ENCODE measurements around the gene PTPRK. TPM values are rescaled to one million over a fixed set of nuclear protein-coding genes. Genes with fewer than 3 reads are reported as not detected.

PTPRK gene
- total and polyA plus RNA-seq, 10 of the 15 experiments (the other 5 are each of a cell fraction or from before 2014, with no cell fraction given): 0.23 to 1.9 (median 0.55) TPM

DNA sequence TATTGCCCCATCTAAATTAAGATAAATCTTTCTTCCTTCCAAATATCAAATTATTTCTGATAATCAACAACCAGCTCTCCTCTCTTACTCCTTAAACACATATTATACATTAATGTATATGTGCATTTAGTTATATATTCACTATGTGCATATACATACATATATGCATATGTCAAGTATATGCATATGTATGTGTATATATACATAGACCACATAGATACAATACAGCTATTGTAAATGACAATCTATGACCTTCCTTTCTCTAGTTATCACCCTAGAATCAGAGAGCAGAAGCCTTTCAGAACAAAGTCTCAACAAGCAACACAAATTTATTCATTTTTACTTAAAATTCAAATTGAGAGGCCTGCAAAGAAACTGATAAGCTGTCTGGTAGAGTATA is 378.5 kb downstream of the PTPRK start (continued):
- TF ChIP-seq, protein P1, sequence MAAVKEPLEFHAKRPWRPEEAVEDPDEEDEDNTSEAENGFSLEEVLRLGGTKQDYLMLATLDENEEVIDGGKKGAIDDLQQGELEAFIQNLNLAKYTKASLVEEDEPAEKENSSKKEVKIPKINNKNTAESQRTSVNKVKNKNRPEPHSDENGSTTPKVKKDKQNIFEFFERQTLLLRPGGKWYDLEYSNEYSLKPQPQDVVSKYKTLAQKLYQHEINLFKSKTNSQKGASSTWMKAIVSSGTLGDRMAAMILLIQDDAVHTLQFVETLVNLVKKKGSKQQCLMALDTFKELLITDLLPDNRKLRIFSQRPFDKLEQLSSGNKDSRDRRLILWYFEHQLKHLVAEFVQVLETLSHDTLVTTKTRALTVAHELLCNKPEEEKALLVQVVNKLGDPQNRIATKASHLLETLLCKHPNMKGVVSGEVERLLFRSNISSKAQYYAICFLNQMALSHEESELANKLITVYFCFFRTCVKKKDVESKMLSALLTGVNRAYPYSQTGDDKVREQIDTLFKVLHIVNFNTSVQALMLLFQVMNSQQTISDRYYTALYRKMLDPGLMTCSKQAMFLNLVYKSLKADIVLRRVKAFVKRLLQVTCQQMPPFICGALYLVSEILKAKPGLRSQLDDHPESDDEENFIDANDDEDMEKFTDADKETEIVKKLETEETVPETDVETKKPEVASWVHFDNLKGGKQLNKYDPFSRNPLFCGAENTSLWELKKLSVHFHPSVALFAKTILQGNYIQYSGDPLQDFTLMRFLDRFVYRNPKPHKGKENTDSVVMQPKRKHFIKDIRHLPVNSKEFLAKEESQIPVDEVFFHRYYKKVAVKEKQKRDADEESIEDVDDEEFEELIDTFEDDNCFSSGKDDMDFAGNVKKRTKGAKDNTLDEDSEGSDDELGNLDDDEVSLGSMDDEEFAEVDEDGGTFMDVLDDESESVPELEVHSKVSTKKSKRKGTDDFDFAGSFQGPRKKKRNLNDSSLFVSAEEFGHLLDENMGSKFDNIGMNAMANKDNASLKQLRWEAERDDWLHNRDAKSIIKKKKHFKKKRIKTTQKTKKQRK (IDR thresholded peaks at IDR 0.05; ENCODE audit: low read depth, low read length): no peak
- TF ChIP-seq BHLHE40 (IDR thresholded peaks at IDR 0.05; ENCODE audit: borderline replicate concordance in 1 of 2, low read depth in 2 of 2, low read length in 1 of 2) (no peak), LARP7 (IDR thresholded peaks at IDR 0.05) (no peak), IKZF2 (IDR thresholded peaks at IDR 0.05) (no peak), ESRRA (IDR thresholded peaks at IDR 0.05; ENCODE audit: low read length) (no peak), RBBP5 (conservative IDR thresholded peaks at IDR 0.05) (no peak)

DNA sequence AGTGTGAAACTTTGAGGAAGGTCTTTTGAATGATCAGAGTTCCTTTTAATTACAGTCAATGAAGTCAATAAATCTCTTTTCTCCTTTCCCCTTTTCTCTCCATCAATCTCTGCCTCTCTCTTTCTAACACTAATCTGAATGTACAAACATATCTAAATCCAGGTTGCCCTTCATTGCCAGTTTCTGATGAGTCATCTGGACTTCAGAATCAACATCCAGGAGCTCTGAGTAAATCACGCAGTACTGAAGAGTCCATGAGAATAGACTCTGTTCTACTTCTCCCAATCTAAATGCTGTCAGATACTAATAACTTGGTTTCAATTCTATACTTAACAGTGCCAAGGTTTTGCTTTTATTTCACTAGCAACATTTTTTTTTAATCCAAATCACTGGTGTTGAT is 380.9 kb downstream of the PTPRK start:
- Histone ChIP-seq H3K79me2 (ENCODE audit: control insufficient read depth, insufficient read depth, low read length) (no peaks in the 10 kb centered on the region), H2AFZ (ENCODE audit: control insufficient read depth, low read depth, low read length) (no peak overlapping the region), H4K20me1 (ENCODE audit: control insufficient read depth, insufficient read depth) (no peaks in the 10 kb centered on the region), H3K9ac (ENCODE audit: control insufficient read depth, insufficient read depth, low read length) (no peak overlapping the region), H3K9me3 (replicated peaks; ENCODE audit: control insufficient read depth, insufficient read depth, low read length) (no peaks in the 10 kb centered on the region), H3K4me3 (no peak overlapping the region), H3K27me3 (replicated peaks in 1 of 2; ENCODE audit: control insufficient read depth in 2 of 2, insufficient read depth in 2 of 2, low read length in 1 of 2) (no peaks in the 10 kb centered on the region), H3K27ac (ENCODE audit: control insufficient read depth, insufficient read depth) (no peak overlapping the region), H3K36me3 (ENCODE audit: control insufficient read depth in 2 of 2, insufficient read depth in 2 of 2, low read length in 1 of 2) (no peaks in the 10 kb centered on the region), H3K4me2 (ENCODE audit: control insufficient read depth, insufficient read depth) (no peak overlapping the region), H3K4me1 (ENCODE audit: control insufficient read depth, insufficient read depth, low read length) (no peaks in the 10 kb centered on the region)
- WGBS (ENCODE audit: insufficient coverage, insufficient replicate concordance, low lambda C conversion rate, missing lambda C conversion rate): 0% methylated on average over 1 of the region's 1 CpG
- in situ Hi-C loops (cut with MboI): no loop called here
- BruUV-seq (replicated peaks): no TSS peak
- no peak for FAIRE-seq
- no peak for ATAC-seq
- ChIA-PET SMC1A (ENCODE audit: uncharacterized antibody, unreplicated experiment) (no interaction called here), CTCF (no interaction called here), POLR2A (no interaction called here), RAD21 (ENCODE audit: unreplicated experiment) (no interaction called here)
- intact Hi-C loops (cut with micrococcal nuclease; ENCODE audit: unreplicated experiment): no loop called here
- DNase-seq (ENCODE audit: low read depth, low spot score): no peak
- TF ChIP-seq JUND (IDR thresholded peaks at IDR 0.05; ENCODE audit: low read depth, low read length) (no peak), YY1 (IDR thresholded peaks at IDR 0.05; ENCODE audit: low read depth, low read length) (no peak), CHD4 (IDR thresholded peaks at IDR 0.05) (no peak), SPI1 (IDR thresholded peaks at IDR 0.05; ENCODE audit: borderline replicate concordance, insufficient read depth, low read depth, low read length) (no peak), RELA (IDR thresholded peaks at IDR 0.05; ENCODE audit: borderline replicate concordance, partially characterized antibody) (no peak), ZNF622 (IDR thresholded peaks at IDR 0.05) (no peak), NR2F1 (conservative IDR thresholded peaks at IDR 0.05) (no peak)
- TF ChIP-seq, protein P2, sequence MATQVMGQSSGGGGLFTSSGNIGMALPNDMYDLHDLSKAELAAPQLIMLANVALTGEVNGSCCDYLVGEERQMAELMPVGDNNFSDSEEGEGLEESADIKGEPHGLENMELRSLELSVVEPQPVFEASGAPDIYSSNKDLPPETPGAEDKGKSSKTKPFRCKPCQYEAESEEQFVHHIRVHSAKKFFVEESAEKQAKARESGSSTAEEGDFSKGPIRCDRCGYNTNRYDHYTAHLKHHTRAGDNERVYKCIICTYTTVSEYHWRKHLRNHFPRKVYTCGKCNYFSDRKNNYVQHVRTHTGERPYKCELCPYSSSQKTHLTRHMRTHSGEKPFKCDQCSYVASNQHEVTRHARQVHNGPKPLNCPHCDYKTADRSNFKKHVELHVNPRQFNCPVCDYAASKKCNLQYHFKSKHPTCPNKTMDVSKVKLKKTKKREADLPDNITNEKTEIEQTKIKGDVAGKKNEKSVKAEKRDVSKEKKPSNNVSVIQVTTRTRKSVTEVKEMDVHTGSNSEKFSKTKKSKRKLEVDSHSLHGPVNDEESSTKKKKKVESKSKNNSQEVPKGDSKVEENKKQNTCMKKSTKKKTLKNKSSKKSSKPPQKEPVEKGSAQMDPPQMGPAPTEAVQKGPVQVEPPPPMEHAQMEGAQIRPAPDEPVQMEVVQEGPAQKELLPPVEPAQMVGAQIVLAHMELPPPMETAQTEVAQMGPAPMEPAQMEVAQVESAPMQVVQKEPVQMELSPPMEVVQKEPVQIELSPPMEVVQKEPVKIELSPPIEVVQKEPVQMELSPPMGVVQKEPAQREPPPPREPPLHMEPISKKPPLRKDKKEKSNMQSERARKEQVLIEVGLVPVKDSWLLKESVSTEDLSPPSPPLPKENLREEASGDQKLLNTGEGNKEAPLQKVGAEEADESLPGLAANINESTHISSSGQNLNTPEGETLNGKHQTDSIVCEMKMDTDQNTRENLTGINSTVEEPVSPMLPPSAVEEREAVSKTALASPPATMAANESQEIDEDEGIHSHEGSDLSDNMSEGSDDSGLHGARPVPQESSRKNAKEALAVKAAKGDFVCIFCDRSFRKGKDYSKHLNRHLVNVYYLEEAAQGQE (IDR thresholded peaks at IDR 0.05; ENCODE audit: low read depth, low read length): no peak
- TF ChIP-seq, protein P3, sequence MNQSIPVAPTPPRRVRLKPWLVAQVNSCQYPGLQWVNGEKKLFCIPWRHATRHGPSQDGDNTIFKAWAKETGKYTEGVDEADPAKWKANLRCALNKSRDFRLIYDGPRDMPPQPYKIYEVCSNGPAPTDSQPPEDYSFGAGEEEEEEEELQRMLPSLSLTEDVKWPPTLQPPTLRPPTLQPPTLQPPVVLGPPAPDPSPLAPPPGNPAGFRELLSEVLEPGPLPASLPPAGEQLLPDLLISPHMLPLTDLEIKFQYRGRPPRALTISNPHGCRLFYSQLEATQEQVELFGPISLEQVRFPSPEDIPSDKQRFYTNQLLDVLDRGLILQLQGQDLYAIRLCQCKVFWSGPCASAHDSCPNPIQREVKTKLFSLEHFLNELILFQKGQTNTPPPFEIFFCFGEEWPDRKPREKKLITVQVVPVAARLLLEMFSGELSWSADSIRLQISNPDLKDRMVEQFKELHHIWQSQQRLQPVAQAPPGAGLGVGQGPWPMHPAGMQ (IDR thresholded peaks at IDR 0.05; ENCODE audit: borderline replicate concordance): no peak

Measured in GM12878 (cell line).